ENCODE measurements around the gene PPP1R12A.

The PPP1R12A gene

DNA sequence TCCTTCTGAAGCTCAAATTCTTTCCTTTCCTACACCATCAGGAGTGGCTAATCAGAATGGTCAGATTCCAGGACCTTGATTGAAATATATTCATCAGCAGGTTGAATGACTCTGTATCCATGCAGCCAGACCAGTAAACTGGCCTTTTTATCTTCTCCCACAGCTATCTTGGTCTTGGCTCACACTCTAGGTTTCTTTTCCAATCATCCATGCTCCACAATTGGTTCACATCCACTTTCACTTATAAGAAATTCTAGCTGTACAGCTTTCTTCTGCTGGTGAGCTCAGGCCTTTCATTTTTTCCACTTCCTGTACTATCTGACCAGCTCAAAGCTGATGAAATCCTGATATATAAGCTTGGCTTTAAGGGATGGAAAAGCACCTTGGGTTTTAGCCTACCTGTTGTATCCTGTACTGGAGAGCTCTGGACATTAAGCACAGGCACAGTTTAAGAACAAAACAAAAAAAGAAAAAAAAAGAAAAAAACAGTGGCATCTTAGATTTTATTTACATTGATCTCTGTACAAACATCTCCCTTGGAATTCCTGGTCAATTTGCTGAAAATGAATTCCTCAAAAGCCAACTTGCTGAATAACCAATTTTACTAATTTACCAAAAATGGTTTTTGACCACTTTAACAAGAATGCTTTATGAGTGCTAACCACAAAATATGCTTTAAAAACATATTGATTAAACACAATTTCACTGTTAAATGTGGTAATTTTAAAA is 152.6 kb downstream of the PPP1R12A start:
- CTCF ChIA-PET = interaction anchor here (0.5 kb wide), 1 partner anchor 15 kb away, joined by 3 read pairs; no protein-coding TSS in a partner anchor

GRCh38 chr12:79778802-79779448 is 156.0 kb downstream of the PPP1R12A start:
- TF ChIP-seq CTCF (conservative IDR thresholded peaks at IDR 0.05; ENCODE audit: low read depth) = no peak
- POLR2A ChIA-PET (ENCODE audit: low non-redundant PET) = no interaction called here
- no peak for DNase-seq (ENCODE audit: low spot score)
- no peak overlapping the region for H3K27ac ChIP-seq
- CTCF ChIA-PET = interaction anchor here (0.5 to 1.0 kb wide), 3 partner anchors 15 to 1210 kb away, joined by 3 to 4 read pairs (median 3); no protein-coding TSS in a partner anchor

More for the DNA sequence above, 152.6 kb downstream of the PPP1R12A start:
- H3K27ac ChIP-seq = no peak overlapping the region
- POLR2A ChIA-PET (ENCODE audit: low non-redundant PET) = no interaction called here
- no peak for TF ChIP-seq CTCF (conservative IDR thresholded peaks at IDR 0.05; ENCODE audit: low read depth)
- no peak for DNase-seq (ENCODE audit: low spot score)

DNA sequence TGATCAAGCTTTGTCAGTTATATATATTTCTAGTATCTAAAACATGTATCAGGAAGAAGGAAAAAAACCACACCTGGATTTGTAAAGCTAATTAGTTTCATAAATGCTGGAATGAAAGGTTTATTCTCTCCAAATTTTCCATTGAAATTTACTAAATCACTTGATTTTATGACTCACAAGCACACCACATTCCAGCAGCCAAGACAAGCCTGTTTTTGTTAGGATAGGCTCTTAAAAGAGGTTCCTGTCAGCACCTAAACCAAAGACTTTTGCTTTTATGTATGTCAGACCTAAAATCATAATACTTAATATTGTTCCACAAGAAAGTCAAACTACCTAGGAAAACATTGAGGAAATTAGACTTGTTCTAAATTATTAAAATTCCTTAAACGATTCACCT is 158.8 kb downstream of the PPP1R12A start:
- DNase-seq (ENCODE audit: low spot score) = peak; percentile 17
- ChIA-PET CTCF (no interaction called here), POLR2A (ENCODE audit: low non-redundant PET) (no interaction called here)
- H3K27ac ChIP-seq = no peak overlapping the region
- no peak for TF ChIP-seq CTCF (conservative IDR thresholded peaks at IDR 0.05; ENCODE audit: low read depth)

GRCh38 chr12:79775355-79776027 is 159.4 kb downstream of the PPP1R12A start:
- no peak overlapping the region for H3K27ac ChIP-seq
- ChIA-PET POLR2A (ENCODE audit: low non-redundant PET) (no interaction called here), CTCF (no interaction called here)
- no peak for DNase-seq (ENCODE audit: low spot score)
- no peak for TF ChIP-seq CTCF (conservative IDR thresholded peaks at IDR 0.05; ENCODE audit: low read depth)

- POLR2A ChIA-PET (ENCODE audit: low non-redundant PET) = no interaction called here
- CTCF ChIA-PET = interaction anchor here (0.6 kb wide), 1 partner anchor 215 kb away, joined by 3 read pairs; no protein-coding TSS in a partner anchor
- TF ChIP-seq CTCF (conservative IDR thresholded peaks at IDR 0.05; ENCODE audit: low read depth) = no peak
- DNase-seq (ENCODE audit: low spot score) = no peak
- no peak overlapping the region for H3K27ac ChIP-seq
Measured at GRCh38 chr12:79773896-79774295, 161.0 kb downstream of the PPP1R12A start.

DNA sequence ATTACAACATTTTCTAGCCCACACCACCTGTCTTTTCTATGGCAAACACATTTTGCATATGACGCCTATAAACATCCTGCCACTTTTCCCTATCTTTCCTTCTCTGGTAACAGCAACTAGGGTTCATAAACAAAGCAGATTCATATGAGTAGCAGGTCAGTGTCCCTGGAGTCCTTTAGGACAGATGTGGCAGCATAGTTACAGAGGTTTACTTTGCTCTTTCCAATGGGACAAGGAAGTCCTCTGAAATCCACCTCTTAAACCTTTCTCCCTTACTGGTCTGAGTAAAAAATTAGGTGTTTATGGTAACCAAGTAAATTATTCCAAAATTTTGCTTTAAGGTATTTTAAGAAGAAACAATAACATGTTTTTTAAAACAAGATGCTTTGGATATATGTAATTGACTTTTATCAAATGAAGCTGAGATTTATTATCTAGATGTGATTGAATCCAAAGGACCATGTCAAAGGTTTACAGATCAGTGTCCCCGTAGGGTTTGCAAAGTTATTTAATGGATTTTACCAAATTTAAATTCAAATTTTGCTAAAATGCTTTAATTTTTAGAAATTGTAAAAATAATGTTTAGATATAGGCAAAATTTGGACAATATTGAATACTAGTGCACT is 164.9 kb downstream of the PPP1R12A start:
- no peak for DNase-seq (ENCODE audit: low spot score)
- ChIA-PET CTCF (no interaction called here), POLR2A (ENCODE audit: low non-redundant PET) (no interaction called here)
- no peak overlapping the region for H3K27ac ChIP-seq
- TF ChIP-seq CTCF (conservative IDR thresholded peaks at IDR 0.05; ENCODE audit: low read depth) = no peak
